ENCODE data around the gene UNK. TPM values are rescaled to one million over a fixed set of nuclear protein-coding genes. Genes with fewer than 3 reads are reported as not detected.

UNK gene
- total RNA-seq, 1 donor = 30.2 TPM

GRCh38 chr17:75821552-75821951 is 36.9 kb downstream of the UNK start:
- DNase-seq (ENCODE audit: low read depth) = no peak
- TF ChIP-seq CTCF (IDR thresholded peaks at IDR 0.05; ENCODE audit: insufficient read depth, low read length) = no peak
- H3K4me3 ChIP-seq (ENCODE audit: low read depth, low read length) = no peak overlapping the region

GRCh38 chr17:75822119-75822799 is 37.7 kb downstream of the UNK start:
- no peak for TF ChIP-seq CTCF (IDR thresholded peaks at IDR 0.05; ENCODE audit: insufficient read depth, low read length)
- H3K4me3 ChIP-seq (ENCODE audit: low read depth, low read length) = no peak overlapping the region
- DNase-seq (ENCODE audit: low read depth) = no peak

- no peak overlapping the region for H3K4me3 ChIP-seq (ENCODE audit: low read depth, low read length)
- no peak for TF ChIP-seq CTCF (IDR thresholded peaks at IDR 0.05; ENCODE audit: insufficient read depth, low read length)
- DNase-seq (ENCODE audit: low read depth) = no peak
Measured at GRCh38 chr17:75822800-75823166, 38.2 kb downstream of the UNK start.

- H3K4me3 ChIP-seq (ENCODE audit: low read depth, low read length) = no peak overlapping the region
- TF ChIP-seq CTCF (IDR thresholded peaks at IDR 0.05; ENCODE audit: insufficient read depth, low read length) = no peak
- DNase-seq (ENCODE audit: low read depth) = no peak
Measured at GRCh38 chr17:75823257-75824041, 38.8 kb downstream of the UNK start.

GRCh38 chr17:75824050-75824552 is 39.5 kb downstream of the UNK start:
- no peak overlapping the region for H3K4me3 ChIP-seq (ENCODE audit: low read depth, low read length)
- no peak for TF ChIP-seq CTCF (IDR thresholded peaks at IDR 0.05; ENCODE audit: insufficient read depth, low read length)
- DNase-seq (ENCODE audit: low read depth) = no peak

- no peak overlapping the region for H3K4me3 ChIP-seq (ENCODE audit: low read depth, low read length)
- no peak for TF ChIP-seq CTCF (IDR thresholded peaks at IDR 0.05; ENCODE audit: insufficient read depth, low read length)
- DNase-seq (ENCODE audit: low read depth) = no peak
Measured at GRCh38 chr17:75824666-75825065, 40.1 kb downstream of the UNK start.

All from fibroblast of the aortic adventitia (primary cell).